MG63 (cell line): ENCODE results near the gene CFAP299. TPM values are rescaled to one million over a fixed set of nuclear protein-coding genes. Genes with fewer than 3 reads are reported as not detected.
A peak's percentile ranks its signal among the peaks of the same experiment; 100 is the strongest.

ENCODE experiments used
- DNase-seq: peaks from one replicate; pipeline ENCODE4 v3.0.0-alpha.2; 2020
- H3K27me3 ChIP-seq: fragments of 250-450 bp; sonication (Bioruptor Pico); 2 replicates; pipeline ENCODE4 v1.5.1; 2020; ENCODE audit warnings: mild to moderate bottlenecking, moderate library complexity
- H3K36me3 ChIP-seq: fragments of 250-450 bp; sonication (Bioruptor Pico); 2 replicates; pipeline ENCODE4 v1.5.1; 2020; ENCODE audit warnings: mild to moderate bottlenecking, moderate library complexity
- H3K4me3 ChIP-seq: fragments of 250-450 bp; sonication (Bioruptor Pico); 2 replicates; pipeline ENCODE4 v1.5.1; 2020; ENCODE audit warnings: mild to moderate bottlenecking, moderate library complexity
- H3K9me3 ChIP-seq: fragments of 250-450 bp; sonication (Bioruptor Pico); 2 replicates; pipeline ENCODE4 v1.5.1; 2020; ENCODE audit warnings: mild to moderate bottlenecking, moderate library complexity
- total RNA-seq: library from RNA; depleted of rRNA; stranded (reverse); fragments of >200 nt; shearing (Covaris generic); gene quantifications from 2 replicates; pipeline ENCODE4 v1.2.3, GENCODE V29; 2014; ENCODE audit warnings: low replicate concordance

The CFAP299 gene
- total RNA-seq, 1 experiment from 2014 or later = 0.76 TPM

GRCh38 chr4:80578001-80578400 lies 242.5 kb downstream of the CFAP299 start:
- no peak for DNase-seq
- no peaks in the 10 kb centered on the region for H3K27me3 ChIP-seq
- H3K4me3 ChIP-seq = no peak overlapping the region
- H3K9me3 ChIP-seq = 0 out of 2 replicates have a peak, but pooled peaks cover 2% of the 10 kb centered on the region
- H3K36me3 ChIP-seq = no peaks in the 10 kb centered on the region

- Histone ChIP-seq H3K9me3 (no peaks in the 10 kb centered on the region), H3K27me3 (no peaks in the 10 kb centered on the region), H3K36me3 (no peaks in the 10 kb centered on the region), H3K4me3 (no peak overlapping the region)
- no peak for DNase-seq
Observed at GRCh38 chr4:80585542-80585941, 250.0 kb downstream of the CFAP299 start.

- Histone ChIP-seq H3K36me3 (no peaks in the 10 kb centered on the region), H3K4me3 (no peak overlapping the region), H3K9me3 (no peaks in the 10 kb centered on the region), H3K27me3 (no peaks in the 10 kb centered on the region)
- DNase-seq = no peak
Observed at GRCh38 chr4:80586716-80587115, 251.2 kb downstream of the CFAP299 start.

- Histone ChIP-seq H3K27me3 (no peaks in the 10 kb centered on the region), H3K9me3 (no peaks in the 10 kb centered on the region)
Observed at GRCh38 chr4:80587871-80588385, 252.4 kb downstream of the CFAP299 start.

GRCh38 chr4:80592950-80593349 lies 257.4 kb downstream of the CFAP299 start:
- Histone ChIP-seq H3K36me3 (no peaks in the 10 kb centered on the region), H3K9me3 (no peaks in the 10 kb centered on the region), H3K27me3 (no peaks in the 10 kb centered on the region), H3K4me3 (no peak overlapping the region)
- no peak for DNase-seq

More at GRCh38 chr4:80587871-80588385, 252.4 kb downstream of the CFAP299 start:
- Histone ChIP-seq H3K4me3 (no peak overlapping the region), H3K36me3 (no peaks in the 10 kb centered on the region)
- no peak for DNase-seq

GRCh38 chr4:80594701-80595100 lies 259.2 kb downstream of the CFAP299 start:
- Histone ChIP-seq H3K27me3 (no peaks in the 10 kb centered on the region), H3K36me3 (no peaks in the 10 kb centered on the region), H3K9me3 (no peaks in the 10 kb centered on the region), H3K4me3 (no peak overlapping the region)
- DNase-seq = no peak

GRCh38 chr4:80608281-80608980 lies 272.9 kb downstream of the CFAP299 start:
- no peak overlapping the region for H3K4me3 ChIP-seq
- no peak for DNase-seq

GRCh38 chr4:80610199-80610598 lies 274.7 kb downstream of the CFAP299 start:
- Histone ChIP-seq H3K27me3 (no peaks in the 10 kb centered on the region), H3K4me3 (no peak overlapping the region), H3K9me3 (no peaks in the 10 kb centered on the region), H3K36me3 (no peaks in the 10 kb centered on the region)
- no peak for DNase-seq

More at GRCh38 chr4:80608281-80608980, 272.9 kb downstream of the CFAP299 start:
- Histone ChIP-seq H3K9me3 (no peaks in the 10 kb centered on the region), H3K27me3 (no peaks in the 10 kb centered on the region), H3K36me3 (no peaks in the 10 kb centered on the region)

- no peaks in the 10 kb centered on the region for H3K27me3 ChIP-seq
- no peaks in the 10 kb centered on the region for H3K36me3 ChIP-seq
- peak; percentile 11 for DNase-seq
- H3K4me3 ChIP-seq = no peak overlapping the region
- no peaks in the 10 kb centered on the region for H3K9me3 ChIP-seq
Observed at GRCh38 chr4:80610845-80611677, 275.5 kb downstream of the CFAP299 start.

GRCh38 chr4:80611678-80611979 lies 276.1 kb downstream of the CFAP299 start:
- no peak for DNase-seq
- no peaks in the 10 kb centered on the region for H3K27me3 ChIP-seq

GRCh38 chr4:80613470-80613869 lies 277.9 kb downstream of the CFAP299 start:
- H3K36me3 ChIP-seq = no peaks in the 10 kb centered on the region
- DNase-seq = no peak
- H3K9me3 ChIP-seq = no peaks in the 10 kb centered on the region
- H3K4me3 ChIP-seq = no peak overlapping the region
- no peaks in the 10 kb centered on the region for H3K27me3 ChIP-seq

More at GRCh38 chr4:80611678-80611979, 276.1 kb downstream of the CFAP299 start:
- H3K4me3 ChIP-seq = no peak overlapping the region
- no peaks in the 10 kb centered on the region for H3K9me3 ChIP-seq
- no peaks in the 10 kb centered on the region for H3K36me3 ChIP-seq

GRCh38 chr4:80614319-80614718 lies 278.8 kb downstream of the CFAP299 start:
- no peaks in the 10 kb centered on the region for H3K27me3 ChIP-seq
- H3K4me3 ChIP-seq = no peak overlapping the region
- no peak for DNase-seq
- no peaks in the 10 kb centered on the region for H3K9me3 ChIP-seq
- H3K36me3 ChIP-seq = no peaks in the 10 kb centered on the region

- no peaks in the 10 kb centered on the region for H3K36me3 ChIP-seq
- DNase-seq = no peak
- no peaks in the 10 kb centered on the region for H3K27me3 ChIP-seq
- H3K4me3 ChIP-seq = no peak overlapping the region
- no peaks in the 10 kb centered on the region for H3K9me3 ChIP-seq
Observed at GRCh38 chr4:80615099-80615498, 279.6 kb downstream of the CFAP299 start.

- no peaks in the 10 kb centered on the region for H3K9me3 ChIP-seq
- DNase-seq = no peak
- no peak overlapping the region for H3K4me3 ChIP-seq
- H3K27me3 ChIP-seq = no peaks in the 10 kb centered on the region
- H3K36me3 ChIP-seq = no peaks in the 10 kb centered on the region
Observed at GRCh38 chr4:80619070-80619674, 283.6 kb downstream of the CFAP299 start.

- no peak overlapping the region for H3K4me3 ChIP-seq
- no peaks in the 10 kb centered on the region for H3K9me3 ChIP-seq
- no peak for DNase-seq
- H3K27me3 ChIP-seq = no peaks in the 10 kb centered on the region
- no peaks in the 10 kb centered on the region for H3K36me3 ChIP-seq
Observed at GRCh38 chr4:80631861-80632260, 296.3 kb downstream of the CFAP299 start.

GRCh38 chr4:80637190-80637589 lies 301.7 kb downstream of the CFAP299 start:
- no peaks in the 10 kb centered on the region for H3K27me3 ChIP-seq
- H3K4me3 ChIP-seq = no peak overlapping the region
- no peaks in the 10 kb centered on the region for H3K9me3 ChIP-seq
- H3K36me3 ChIP-seq = no peaks in the 10 kb centered on the region
- DNase-seq = no peak

GRCh38 chr4:80646061-80646460 lies 310.5 kb downstream of the CFAP299 start:
- Histone ChIP-seq H3K27me3 (no peaks in the 10 kb centered on the region), H3K9me3 (no peaks in the 10 kb centered on the region), H3K36me3 (no peaks in the 10 kb centered on the region), H3K4me3 (no peak overlapping the region)
- DNase-seq = no peak
